GM15510 (cell line): Measurements from ENCODE around the gene TXNDC2.

Experiments used
- POLR2A ChIP-seq: IDR thresholded peaks from 3 replicates; pipeline ENCODE4 v1.6.1; 2011; ENCODE audit warnings: borderline replicate concordance; ENCODE audit not compliant: insufficient read length; ENCODE audit errors: extremely low read depth

TXNDC2 gene

GRCh38 chr18:9854801-9855676, 30.7 kb upstream of the TXNDC2 start:
- no peak for TF ChIP-seq POLR2A

- TF ChIP-seq POLR2A: no peak
Measured at GRCh38 chr18:9855681-9856080, 30.1 kb upstream of the TXNDC2 start.

- no peak for TF ChIP-seq POLR2A
Measured at GRCh38 chr18:9856092-9856491, 29.7 kb upstream of the TXNDC2 start.

- no peak for TF ChIP-seq POLR2A
Measured at GRCh38 chr18:9858642-9859041, 27.1 kb upstream of the TXNDC2 start.

GRCh38 chr18:9859232-9859631, 26.5 kb upstream of the TXNDC2 start:
- no peak for TF ChIP-seq POLR2A

GRCh38 chr18:9860682-9861081, 25.1 kb upstream of the TXNDC2 start:
- TF ChIP-seq POLR2A: no peak

- no peak for TF ChIP-seq POLR2A
Measured at GRCh38 chr18:9861157-9861556, 24.6 kb upstream of the TXNDC2 start.

- no peak for TF ChIP-seq POLR2A
Measured at GRCh38 chr18:9861933-9862332, 23.8 kb upstream of the TXNDC2 start.

- TF ChIP-seq POLR2A: no peak
Measured at GRCh38 chr18:9862686-9863085, 23.1 kb upstream of the TXNDC2 start.

- TF ChIP-seq POLR2A: no peak
Measured at GRCh38 chr18:9863282-9863681, 22.5 kb upstream of the TXNDC2 start.

GRCh38 chr18:9865764-9866490, 19.8 kb upstream of the TXNDC2 start:
- no peak for TF ChIP-seq POLR2A

GRCh38 chr18:9866627-9867026, 19.1 kb upstream of the TXNDC2 start:
- TF ChIP-seq POLR2A: no peak

- TF ChIP-seq POLR2A: no peak
Measured at GRCh38 chr18:9867071-9867594, 18.6 kb upstream of the TXNDC2 start.

- TF ChIP-seq POLR2A: no peak
Measured at GRCh38 chr18:9868857-9869714, 16.7 kb upstream of the TXNDC2 start.
